RCC 7860 (cell line): ENCODE data around the gene MIEN1.
A peak's percentile ranks its signal among the peaks of the same experiment; 100 is the strongest.
"Not testable (repeated sequence)": the region's sequence is repeated elsewhere in the genome, so short reads cannot be mapped to it uniquely, and the experiment has no call there.

Source experiments
- DNase-seq: peaks from one replicate; pipeline ENCODE4 v3.0.0-alpha.2; 2015; ENCODE audit warnings: low spot score
- FAIRE-seq: peaks from 2 replicates; lab custom pipeline; 2012; peaks lifted over from hg19 to GRCh38; lab: Jason Lieb, UNC

MIEN1 gene

DNA sequence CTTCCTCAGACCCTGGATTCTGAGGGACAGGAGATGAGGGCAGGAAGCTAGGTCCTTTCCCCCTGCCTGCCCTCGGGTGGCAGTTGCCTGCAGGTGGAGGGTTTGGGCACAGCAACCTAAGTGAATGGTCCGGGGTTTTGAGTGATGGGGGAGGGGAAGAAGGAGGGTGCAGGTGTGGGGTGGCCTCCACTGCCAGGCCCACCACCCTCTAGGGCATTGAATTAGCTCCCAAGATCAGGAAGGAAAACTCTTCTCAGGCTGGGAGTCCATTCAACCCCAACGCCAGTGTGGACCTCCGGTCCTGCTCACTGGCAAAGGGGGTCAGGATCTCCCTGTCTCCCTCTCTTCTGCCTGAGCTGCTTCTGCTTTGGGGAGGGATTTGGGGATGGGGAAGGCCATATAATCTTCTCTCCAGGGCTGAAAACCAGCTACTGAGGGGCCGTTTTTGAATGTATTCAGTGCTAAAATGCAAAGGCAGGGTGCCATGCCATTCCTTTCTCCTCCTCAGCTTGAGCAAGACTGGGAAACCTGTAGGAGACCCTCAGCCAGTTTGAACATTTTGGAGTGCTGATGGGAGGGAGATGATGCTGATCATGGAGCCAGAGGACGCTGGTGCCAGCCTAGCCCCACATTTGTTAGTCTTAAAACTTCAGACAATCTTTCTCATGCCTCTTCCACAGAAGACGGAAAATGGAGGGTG is 26.2 kb upstream of the MIEN1 start:
- DNase-seq (no peak), FAIRE-seq (no peak)

GRCh38 chr17:39755554-39756379 is 25.4 kb upstream of the MIEN1 start:
- FAIRE-seq = no peak
- DNase-seq = no peak

DNA sequence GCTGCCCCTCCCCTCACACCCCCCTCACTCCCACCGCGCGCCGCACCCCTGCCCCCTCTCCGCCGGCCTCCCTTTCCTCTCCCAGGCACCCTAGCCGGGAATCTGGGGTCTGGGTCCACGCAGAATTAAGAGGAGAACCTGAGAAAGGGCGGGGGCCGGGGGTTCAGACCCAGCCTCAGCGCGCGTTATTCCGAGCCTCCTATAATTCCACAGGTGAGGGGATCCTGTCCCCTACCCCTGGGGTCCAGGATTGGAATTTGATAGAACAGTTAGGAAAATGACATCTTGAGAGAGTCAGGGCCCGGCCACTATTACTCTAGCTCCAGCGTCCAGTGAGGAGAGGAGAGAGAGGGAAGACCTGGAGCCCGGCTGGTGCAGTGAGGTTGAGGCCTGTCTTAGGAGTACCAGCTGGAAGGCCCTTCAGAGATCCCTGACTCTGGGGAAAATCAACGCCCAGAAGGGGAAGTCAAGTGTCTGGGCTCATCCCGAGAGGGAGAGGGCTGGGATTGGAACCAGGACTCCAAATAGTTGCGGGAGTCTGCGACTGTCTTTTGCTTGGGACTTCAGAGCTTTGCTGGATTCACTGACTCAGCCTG is 24.7 kb upstream of the MIEN1 start:
- FAIRE-seq (no peak), DNase-seq (no peak)

DNA sequence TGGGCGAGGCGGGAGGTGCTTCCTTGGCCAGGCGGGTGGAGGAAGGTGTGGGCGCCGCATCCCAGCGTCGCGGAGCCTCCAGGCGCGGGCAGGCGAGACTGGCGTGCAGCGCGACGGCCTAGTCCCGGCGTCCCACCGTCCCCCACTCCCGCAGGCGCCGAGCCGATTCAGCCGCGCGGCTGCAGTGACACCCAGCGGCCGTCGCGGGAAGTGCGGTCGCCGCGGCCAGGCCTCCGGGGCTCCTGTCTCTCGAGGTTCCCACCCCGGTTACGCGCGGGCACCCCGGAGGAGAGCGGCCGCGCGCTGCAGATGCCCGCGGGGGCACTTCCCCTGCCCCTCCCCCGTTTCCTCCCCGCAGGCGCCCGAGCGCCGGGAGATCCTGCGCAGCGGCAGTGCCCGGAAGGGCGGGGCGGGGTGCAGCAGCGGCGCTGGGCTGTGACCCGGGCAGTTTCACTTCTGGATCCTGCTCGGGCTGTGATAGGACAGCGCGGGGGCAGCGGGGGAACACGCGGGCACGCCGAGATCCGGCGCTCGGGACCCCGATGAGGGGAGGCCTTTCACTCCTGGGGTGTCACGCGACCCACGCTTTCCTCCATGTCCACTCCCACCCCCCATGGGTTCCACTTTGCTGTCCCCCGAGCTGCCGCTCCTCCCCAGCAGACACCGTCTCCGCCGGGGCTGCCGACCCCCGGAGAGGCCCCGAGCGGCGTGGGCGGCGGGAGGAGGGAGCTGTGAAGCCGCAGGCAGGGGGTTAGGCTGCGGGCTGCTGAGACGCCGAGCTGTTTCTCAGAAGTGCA is 24.0 kb upstream of the MIEN1 start:
- no peak for FAIRE-seq
- DNase-seq = peak; percentile 89

- DNase-seq = no peak
- FAIRE-seq = no peak
Observed at GRCh38 chr17:39753514-39754160, 23.3 kb upstream of the MIEN1 start.

DNA sequence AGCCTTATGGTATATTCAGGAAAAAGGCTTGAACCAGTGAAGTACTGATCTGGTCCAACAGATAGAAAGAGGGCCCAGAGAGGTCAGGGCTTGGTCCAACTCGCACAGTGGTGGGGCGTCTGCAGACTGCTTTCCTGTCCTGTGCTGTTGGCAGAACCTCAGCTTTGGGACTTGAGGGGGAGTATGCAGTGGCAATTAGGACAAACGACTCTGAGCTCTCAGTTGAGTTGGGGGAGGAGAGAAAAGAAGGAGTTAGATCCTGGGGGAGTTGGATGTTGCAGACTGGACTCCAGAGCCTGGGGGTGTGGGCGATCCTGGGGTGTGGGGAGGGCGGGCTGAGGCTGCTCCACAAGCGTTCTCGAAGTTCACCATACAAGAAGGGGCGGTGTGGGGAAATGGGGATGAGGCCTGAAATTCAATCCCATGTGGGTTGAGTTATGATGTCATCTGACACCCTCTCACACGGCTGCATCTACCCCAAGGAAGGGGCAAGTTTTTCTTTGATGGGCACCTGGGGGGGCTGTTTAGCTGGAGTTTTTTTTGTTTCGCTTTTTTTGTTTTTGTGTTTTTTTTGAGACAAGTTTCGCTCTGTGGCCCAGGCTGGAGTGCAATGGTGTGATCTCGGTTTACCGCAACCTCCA is 22.0 kb upstream of the MIEN1 start:
- DNase-seq = no peak
- no peak for FAIRE-seq

GRCh38 chr17:39751637-39752036 is 21.3 kb upstream of the MIEN1 start:
- DNase-seq (no peak), FAIRE-seq (no peak)

GRCh38 chr17:39751016-39751543 is 20.7 kb upstream of the MIEN1 start:
- FAIRE-seq = no peak
- no peak for DNase-seq

- no peak for DNase-seq
- FAIRE-seq = no peak
Observed at GRCh38 chr17:39750131-39751015, 20.0 kb upstream of the MIEN1 start.

DNA sequence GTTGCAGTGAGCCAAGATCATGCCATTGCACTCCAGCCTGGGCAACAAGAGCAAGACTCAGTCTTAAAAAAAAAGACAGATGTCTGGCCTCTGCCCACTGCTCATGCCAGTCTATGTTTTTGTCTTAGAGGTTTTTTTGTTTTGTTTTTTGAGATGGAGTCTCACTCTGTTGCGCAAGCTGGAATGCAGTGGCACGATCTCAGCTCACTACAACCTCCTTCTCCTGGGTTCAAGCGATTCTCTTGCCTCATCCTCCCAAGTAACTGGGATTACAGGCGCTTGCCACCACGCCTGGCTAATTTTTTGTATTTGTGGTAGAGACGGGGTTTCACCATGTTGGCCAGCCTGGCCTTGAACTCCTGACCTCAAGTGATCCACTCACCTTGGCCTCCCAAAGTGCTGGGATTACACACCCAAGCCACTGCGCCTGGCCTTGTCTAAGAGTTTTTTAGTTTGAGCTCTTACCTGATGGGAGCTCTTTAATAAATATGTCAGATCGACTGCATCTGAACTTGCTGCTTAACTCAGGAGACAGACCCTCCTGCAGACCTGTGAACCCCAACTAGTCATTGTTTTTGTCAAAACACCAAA is 18.2 kb upstream of the MIEN1 start:
- DNase-seq, FAIRE-seq: not testable (repeated sequence)

DNA sequence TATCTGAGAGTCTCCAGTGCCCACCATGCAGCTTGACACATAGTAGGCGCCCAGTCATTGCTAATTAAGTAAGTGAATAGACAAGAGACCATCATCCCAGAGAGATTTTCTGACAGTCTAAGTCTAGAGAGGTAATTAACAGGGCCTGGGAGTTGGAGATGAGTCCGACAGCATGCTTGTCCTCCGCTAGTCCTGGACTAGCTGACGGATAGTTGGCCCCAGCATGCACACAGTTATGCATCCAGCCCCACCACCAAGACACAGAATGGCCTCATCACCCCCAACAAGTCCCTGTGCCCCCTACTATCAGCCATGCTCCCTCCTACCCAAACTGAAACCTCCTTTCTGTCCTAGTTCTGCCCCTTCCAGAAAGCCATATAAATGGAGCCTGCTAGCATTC is 17.4 kb upstream of the MIEN1 start:
- no peak for FAIRE-seq
- no peak for DNase-seq

DNA sequence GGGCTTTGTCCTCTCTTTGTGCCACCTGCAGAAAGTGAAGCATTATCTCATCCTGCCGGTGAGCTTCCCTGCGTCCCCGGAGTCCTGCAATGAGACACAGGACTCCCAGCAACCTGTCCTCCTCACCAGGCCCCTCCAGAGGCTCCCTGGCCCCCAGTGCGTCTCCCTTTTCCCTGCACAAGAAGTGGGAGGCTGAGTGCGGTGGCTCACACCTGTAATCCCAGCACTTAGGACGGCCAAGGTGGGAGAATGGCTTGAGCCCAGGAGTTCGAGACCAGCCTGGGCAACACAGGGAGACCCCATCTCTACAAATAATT is 15.8 kb upstream of the MIEN1 start:
- DNase-seq (no peak), FAIRE-seq (no peak)

GRCh38 chr17:39745335-39746144 is 15.2 kb upstream of the MIEN1 start:
- DNase-seq (no peak), FAIRE-seq (no peak)

DNA sequence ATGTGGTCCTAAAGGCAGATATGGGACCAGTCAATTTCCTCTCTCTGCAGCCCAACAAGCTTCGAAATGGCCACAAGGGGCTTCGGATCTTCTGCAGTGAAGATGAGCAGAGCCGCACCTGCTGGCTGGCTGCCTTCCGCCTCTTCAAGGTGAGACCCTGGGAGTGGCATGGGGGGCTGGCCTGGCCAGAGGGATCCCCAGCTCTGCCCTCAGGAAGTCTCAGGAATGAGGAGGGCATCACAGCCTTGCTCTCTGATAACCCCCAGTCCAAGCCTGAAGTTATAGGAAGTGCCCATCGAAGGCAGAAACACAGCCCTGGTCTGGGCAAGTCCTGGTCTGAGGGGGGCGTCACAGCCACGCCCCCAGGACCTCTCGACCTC is 14.5 kb upstream of the MIEN1 start:
- DNase-seq (no peak), FAIRE-seq (no peak)

- DNase-seq (no peak), FAIRE-seq (no peak)
Observed at GRCh38 chr17:39744075-39744835, 13.9 kb upstream of the MIEN1 start.

DNA sequence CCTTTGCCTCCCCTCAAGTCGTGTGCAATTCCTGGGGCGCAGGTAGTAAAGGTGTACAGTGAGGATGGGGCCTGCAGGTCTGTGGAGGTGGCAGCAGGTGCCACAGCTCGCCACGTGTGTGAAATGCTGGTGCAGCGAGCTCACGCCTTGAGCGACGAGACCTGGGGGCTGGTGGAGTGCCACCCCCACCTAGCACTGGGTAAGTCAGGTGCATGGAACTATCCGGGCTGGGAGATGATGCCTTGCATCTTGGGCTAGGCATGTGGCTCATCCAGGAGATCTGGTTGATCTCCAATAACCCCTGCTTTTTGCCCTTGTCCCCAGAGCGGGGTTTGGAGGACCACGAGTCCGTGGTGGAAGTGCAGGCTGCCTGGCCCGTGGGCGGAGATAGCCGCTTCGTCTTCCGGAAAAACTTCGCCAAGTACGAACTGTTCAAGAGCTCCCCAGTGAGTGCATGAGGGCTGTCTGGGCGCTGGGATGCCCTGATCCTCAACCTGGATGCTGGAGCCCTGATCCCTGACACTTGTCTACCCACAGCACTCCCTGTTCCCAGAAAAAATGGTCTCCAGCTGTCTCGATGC is 12.6 kb upstream of the MIEN1 start:
- no peak for FAIRE-seq
- DNase-seq = no peak
